ENCODE results near the gene TSPAN32.

GRCh38 chr11:2302896-2303626 is 1.2 kb downstream of the TSPAN32 start:
- TF ChIP-seq, protein P1, sequence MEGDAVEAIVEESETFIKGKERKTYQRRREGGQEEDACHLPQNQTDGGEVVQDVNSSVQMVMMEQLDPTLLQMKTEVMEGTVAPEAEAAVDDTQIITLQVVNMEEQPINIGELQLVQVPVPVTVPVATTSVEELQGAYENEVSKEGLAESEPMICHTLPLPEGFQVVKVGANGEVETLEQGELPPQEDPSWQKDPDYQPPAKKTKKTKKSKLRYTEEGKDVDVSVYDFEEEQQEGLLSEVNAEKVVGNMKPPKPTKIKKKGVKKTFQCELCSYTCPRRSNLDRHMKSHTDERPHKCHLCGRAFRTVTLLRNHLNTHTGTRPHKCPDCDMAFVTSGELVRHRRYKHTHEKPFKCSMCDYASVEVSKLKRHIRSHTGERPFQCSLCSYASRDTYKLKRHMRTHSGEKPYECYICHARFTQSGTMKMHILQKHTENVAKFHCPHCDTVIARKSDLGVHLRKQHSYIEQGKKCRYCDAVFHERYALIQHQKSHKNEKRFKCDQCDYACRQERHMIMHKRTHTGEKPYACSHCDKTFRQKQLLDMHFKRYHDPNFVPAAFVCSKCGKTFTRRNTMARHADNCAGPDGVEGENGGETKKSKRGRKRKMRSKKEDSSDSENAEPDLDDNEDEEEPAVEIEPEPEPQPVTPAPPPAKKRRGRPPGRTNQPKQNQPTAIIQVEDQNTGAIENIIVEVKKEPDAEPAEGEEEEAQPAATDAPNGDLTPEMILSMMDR (IDR thresholded peaks at IDR 0.05 in 2 of 3, conservative IDR thresholded peaks at IDR 0.05 in 1 of 3; ENCODE audit: borderline replicate concordance in 1 of 3, insufficient read depth in 1 of 3, low read depth in 2 of 3, low read length in 2 of 3), result no peak
- TF ChIP-seq EGR1 (IDR thresholded peaks at IDR 0.05; ENCODE audit: low read depth) (no peak), FOSL1 (IDR thresholded peaks at IDR 0.05; ENCODE audit: low read depth) (no peak)

Data from HCT116 (cell line).